Esophagus muscularis mucosa (tissue), 3 donors: ENCODE results near the gene MACROD2.

Source experiments
- POLR2A ChIP-seq: fragments of 450-650 bp; IDR thresholded peaks from one replicate; pipeline ENCODE4 v1.6.1; 2017; ENCODE audit warnings: antibody characterized with exemption, moderate library complexity, mild to moderate bottlenecking, low read depth
- POLR2AphosphoS5 ChIP-seq, 2 donors: sonication (generic); formaldehyde crosslinking; IDR thresholded peaks; one replicate each; pipeline ENCODE4 v1.6.1; 2017; ENCODE audit warnings: antibody characterized with exemption in 2 of 2
- TF ChIP-seq, protein P1 (sequence below), 3 experiments: fragments of 200-600 bp in 2 of 3; fragments of 450-650 bp in 1 of 3; sonication (generic) in 2 of 3; IDR thresholded peaks; one replicate each; pipeline ENCODE4 v1.5.1; 2017 to 2019; ENCODE audit warnings: antibody characterized with exemption in 3 of 3, mild to moderate bottlenecking in 2 of 3, moderate library complexity in 1 of 3

GRCh38 chr20:15851576-15852215, 1856.4 kb downstream of the MACROD2 start:
- TF ChIP-seq, protein P1, sequence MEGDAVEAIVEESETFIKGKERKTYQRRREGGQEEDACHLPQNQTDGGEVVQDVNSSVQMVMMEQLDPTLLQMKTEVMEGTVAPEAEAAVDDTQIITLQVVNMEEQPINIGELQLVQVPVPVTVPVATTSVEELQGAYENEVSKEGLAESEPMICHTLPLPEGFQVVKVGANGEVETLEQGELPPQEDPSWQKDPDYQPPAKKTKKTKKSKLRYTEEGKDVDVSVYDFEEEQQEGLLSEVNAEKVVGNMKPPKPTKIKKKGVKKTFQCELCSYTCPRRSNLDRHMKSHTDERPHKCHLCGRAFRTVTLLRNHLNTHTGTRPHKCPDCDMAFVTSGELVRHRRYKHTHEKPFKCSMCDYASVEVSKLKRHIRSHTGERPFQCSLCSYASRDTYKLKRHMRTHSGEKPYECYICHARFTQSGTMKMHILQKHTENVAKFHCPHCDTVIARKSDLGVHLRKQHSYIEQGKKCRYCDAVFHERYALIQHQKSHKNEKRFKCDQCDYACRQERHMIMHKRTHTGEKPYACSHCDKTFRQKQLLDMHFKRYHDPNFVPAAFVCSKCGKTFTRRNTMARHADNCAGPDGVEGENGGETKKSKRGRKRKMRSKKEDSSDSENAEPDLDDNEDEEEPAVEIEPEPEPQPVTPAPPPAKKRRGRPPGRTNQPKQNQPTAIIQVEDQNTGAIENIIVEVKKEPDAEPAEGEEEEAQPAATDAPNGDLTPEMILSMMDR (IDR thresholded peaks at IDR 0.05) = no peak
- TF ChIP-seq POLR2AphosphoS5 (IDR thresholded peaks at IDR 0.05) (no peak), POLR2A (no peak)
